Endodermal cell (in vitro differentiated cells): ENCODE measurements around the gene PRKCD. TPM values are rescaled to one million over a fixed set of nuclear protein-coding genes. Genes with fewer than 3 reads are reported as not detected.

Experiments used
- DNase-seq: peaks from one replicate; pipeline ENCODE4 v3.0.0-alpha.2; 2017
- H3K27ac ChIP-seq: 2 replicates; pipeline ENCODE4 v1.5.1; 2013; ENCODE audit warnings: mild to moderate bottlenecking, low read depth, low read length, moderate library complexity
- H3K27me3 ChIP-seq: 2 replicates; pipeline ENCODE4 v1.6.1; 2013; ENCODE audit warnings: mild to moderate bottlenecking, low read length, moderate library complexity; ENCODE audit not compliant: insufficient read depth, control insufficient read depth, poor library complexity, severe bottlenecking
- H3K36me3 ChIP-seq: 2 replicates; pipeline ENCODE4 v1.7.0; 2013; ENCODE audit warnings: mild to moderate bottlenecking, low read length, moderate library complexity; ENCODE audit not compliant: control insufficient read depth, insufficient read depth
- H3K4me1 ChIP-seq: one replicate; pipeline ENCODE4 v1.7.0; 2013; ENCODE audit warnings: low read length; ENCODE audit not compliant: control insufficient read depth, insufficient read depth
- H3K4me3 ChIP-seq: 2 replicates; pipeline ENCODE4 v1.5.1; 2013; ENCODE audit warnings: mild to moderate bottlenecking, low read length, moderate library complexity
- H3K9ac ChIP-seq: 2 replicates; pipeline ENCODE4 v1.6.1; 2013; ENCODE audit warnings: mild to moderate bottlenecking, low read length, moderate library complexity; ENCODE audit not compliant: poor library complexity, severe bottlenecking; ENCODE audit errors: extremely low read depth
- H3K9me3 ChIP-seq: 2 replicates; pipeline ENCODE4 v1.6.1; 2013; ENCODE audit warnings: mild to moderate bottlenecking, low read length, moderate library complexity; ENCODE audit not compliant: control insufficient read depth
- H3K27ac Mint-ChIP-seq: 2 replicates; pipeline ENCODE4 v1.8.0; 2020; ENCODE audit warnings: mixed read lengths
- H3K27me3 Mint-ChIP-seq: 2 replicates; pipeline ENCODE4 v1.8.0; 2021; ENCODE audit warnings: mild to moderate bottlenecking, mixed read lengths; ENCODE audit not compliant: insufficient read depth
- H3K36me3 Mint-ChIP-seq: 2 replicates; pipeline ENCODE4 v1.8.0; 2020; ENCODE audit warnings: low read depth, mixed read lengths
- H3K4me1 Mint-ChIP-seq: 2 replicates; pipeline ENCODE4 v1.8.0; 2020; ENCODE audit warnings: mixed read lengths
- H3K4me3 Mint-ChIP-seq: 2 replicates; pipeline ENCODE4 v1.8.0; 2020; ENCODE audit warnings: mild to moderate bottlenecking, moderate library complexity, mixed read lengths
- H3K9me3 Mint-ChIP-seq: 2 replicates; pipeline ENCODE4 v1.8.0; 2020; ENCODE audit warnings: mild to moderate bottlenecking, mixed read lengths
- CTCF ChIP-seq: fragments of 200-600 bp; sonication (generic); conservative IDR thresholded peaks from 2 replicates; pipeline ENCODE4 v1.5.0; 2021; ENCODE audit warnings: antibody characterized with exemption, mild to moderate bottlenecking
- WGBS, 2 experiments: methylation state at CpG; one replicate each; pipeline versions ENCODE4 v1.1.5 to v1.1.7; 2013; ENCODE audit warnings: missing lambda C conversion rate in 2 of 2, mixed read lengths in 1 of 2; ENCODE audit not compliant: insufficient coverage in 1 of 2, insufficient read length in 1 of 2; 5-methylcytosine and 5-hydroxymethylcytosine counted together
- total RNA-seq, 2 donors: library from RNA; stranded (reverse); fragmentation: NEBNext Ultra II Directional in 1 of 2; extraction: Animal tissue kit (Norgen Biotek cat#: 25700) in 1 of 2; gene quantifications; 2 replicates in 1 of 2; 3 replicates in 1 of 2; pipeline ENCODE4 v1.2.1, GENCODE V29; 2021

The PRKCD gene
- total RNA-seq, 2 donors from 2014 or later, result 19.9 to 26.6 TPM

- Histone ChIP-seq H3K9ac (no peak overlapping the region), H3K36me3 (peaks cover 81% of the 10 kb centered on the region), H3K4me3 (no peak overlapping the region), H3K27me3 (no peaks in the 10 kb centered on the region), H3K9me3 (no peaks in the 10 kb centered on the region), H3K4me1 (no peaks in the 10 kb centered on the region), H3K27ac (no peak overlapping the region)
- peak; percentile 41 for TF ChIP-seq CTCF
- H3K9me3 Mint-ChIP-seq, result no peaks in the 10 kb centered on the region
- H3K4me1 Mint-ChIP-seq, result no peaks in the 10 kb centered on the region
- H3K27ac Mint-ChIP-seq, result peak overlapping the region; percentile 35
- peaks cover 84% of the 10 kb centered on the region for H3K36me3 Mint-ChIP-seq
- H3K4me3 Mint-ChIP-seq, result no peak overlapping the region
- DNase-seq, result peak; percentile 52
- whole genome bisulfite sequencing, 2 experiments, result 87 to 91% methylated on average over 8 to 13 of the region's 13 CpGs
- H3K27me3 Mint-ChIP-seq, result no peaks in the 10 kb centered on the region
Measured at GRCh38 chr3:53231532-53232511, 70.8 kb downstream of the PRKCD start.

- Mint-ChIP-seq H3K4me3 (no peak overlapping the region), H3K9me3 (no peaks in the 10 kb centered on the region), H3K27me3 (no peaks in the 10 kb centered on the region), H3K27ac (peak overlapping the region; percentile 35), H3K4me1 (no peaks in the 10 kb centered on the region), H3K36me3 (peaks cover 83% of the 10 kb centered on the region)
- Histone ChIP-seq H3K36me3 (peaks cover 74% of the 10 kb centered on the region), H3K9me3 (no peaks in the 10 kb centered on the region), H3K4me3 (no peak overlapping the region), H3K9ac (no peak overlapping the region), H3K4me1 (no peaks in the 10 kb centered on the region), H3K27ac (no peak overlapping the region), H3K27me3 (no peaks in the 10 kb centered on the region)
- peak; percentile 32 for DNase-seq
- whole genome bisulfite sequencing, 2 experiments, result 80 to 83% methylated on average over 11 to 18 of the region's 18 CpGs
- TF ChIP-seq CTCF, result no peak
Measured at GRCh38 chr3:53232641-53233377, 71.8 kb downstream of the PRKCD start.

DNA sequence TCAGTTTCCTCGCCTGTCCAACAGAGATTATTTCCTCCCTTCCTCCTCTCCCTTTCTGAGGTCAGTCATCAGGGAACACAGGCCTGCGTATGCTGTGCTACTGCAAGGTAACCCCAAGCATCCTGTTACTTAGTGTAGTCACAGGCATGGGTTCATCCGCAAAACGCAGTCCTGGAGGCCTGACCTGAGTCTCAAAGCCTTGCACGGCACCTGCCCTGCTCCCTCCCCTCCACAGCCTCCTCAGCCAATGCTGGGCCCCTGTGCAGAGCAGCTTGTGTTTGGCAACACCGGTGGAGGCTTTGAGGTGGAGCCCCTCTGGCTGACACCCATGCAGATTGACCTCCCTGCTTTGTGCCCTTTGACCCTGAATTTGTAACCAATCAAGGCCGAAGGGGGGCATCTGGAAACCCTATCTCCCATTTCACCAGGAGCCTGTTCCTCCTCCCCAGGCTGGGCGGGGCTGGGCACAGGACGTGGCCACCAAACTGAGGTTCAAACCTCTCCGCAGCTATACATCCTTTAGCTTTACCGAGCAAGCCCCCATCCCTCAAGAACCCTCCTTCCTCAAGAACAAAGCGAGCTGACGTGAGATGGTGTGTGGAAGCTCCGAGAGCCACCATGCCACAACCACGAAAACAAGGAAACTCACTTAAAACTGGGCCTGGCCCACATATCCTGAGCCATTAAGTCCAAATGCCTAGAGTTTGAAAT is 73.3 kb downstream of the PRKCD start:
- Mint-ChIP-seq H3K4me3 (no peak overlapping the region), H3K4me1 (no peaks in the 10 kb centered on the region), H3K27me3 (no peaks in the 10 kb centered on the region), H3K36me3 (peaks cover 80% of the 10 kb centered on the region), H3K27ac (peak overlapping the region; percentile 40), H3K9me3 (no peaks in the 10 kb centered on the region)
- WGBS, 2 experiments, result 88 to 96% methylated on average over 11 to 15 of the region's 15 CpGs
- Histone ChIP-seq H3K9me3 (no peaks in the 10 kb centered on the region), H3K4me1 (no peaks in the 10 kb centered on the region), H3K4me3 (no peak overlapping the region), H3K27ac (no peak overlapping the region), H3K36me3 (peaks cover 73% of the 10 kb centered on the region), H3K9ac (no peak overlapping the region), H3K27me3 (no peaks in the 10 kb centered on the region)
- TF ChIP-seq CTCF, result no peak
- DNase-seq, result no peak
